Glomerular visceral epithelial cell (primary cell): ENCODE measurements around the gene HELB.

Experiments used
- DNase-seq: peaks from one replicate; pipeline ENCODE4 v3.0.0-alpha.2; 2016; ENCODE audit errors: extremely low spot score

HELB gene

GRCh38 chr12:66361703-66362102 lies 59.4 kb downstream of the HELB start:
- DNase-seq: no peak

GRCh38 chr12:66365718-66366490 lies 63.6 kb downstream of the HELB start:
- DNase-seq: no peak

- no peak for DNase-seq
Observed at GRCh38 chr12:66367015-66367667, 64.8 kb downstream of the HELB start.

- no peak for DNase-seq
Observed at GRCh38 chr12:66371982-66372381, 69.7 kb downstream of the HELB start.

- DNase-seq: no peak
Observed at GRCh38 chr12:66375560-66375959, 73.3 kb downstream of the HELB start.

- DNase-seq: no peak
Observed at GRCh38 chr12:66379616-66380015, 77.3 kb downstream of the HELB start.

- DNase-seq: no peak
Observed at GRCh38 chr12:66380769-66381535, 78.7 kb downstream of the HELB start.

- no peak for DNase-seq
Observed at GRCh38 chr12:66387117-66387516, 84.8 kb downstream of the HELB start.
